Osteocyte (in vitro differentiated cells): ENCODE results near the gene VSIG10L2. TPM values are rescaled to one million over a fixed set of nuclear protein-coding genes. Genes with fewer than 3 reads are reported as not detected.
"Not testable (repeated sequence)": the region's sequence is repeated elsewhere in the genome, so short reads cannot be mapped to it uniquely, and the experiment has no call there.

Experiments
- DNase-seq: peaks from one replicate; pipeline ENCODE4 v3.0.0; 2021; ENCODE audit warnings: mixed read lengths; ENCODE audit not compliant: unreplicated experiment; ENCODE audit errors: extremely low spot score
- H3K27ac Mint-ChIP-seq: one replicate; pipeline ENCODE4 v1.8.0; 2021; ENCODE audit warnings: mild to moderate bottlenecking, mixed read lengths; ENCODE audit not compliant: unreplicated experiment
- H3K27me3 Mint-ChIP-seq: one replicate; pipeline ENCODE4 v1.8.0; 2021; ENCODE audit warnings: mixed read lengths; ENCODE audit not compliant: unreplicated experiment
- H3K36me3 Mint-ChIP-seq: one replicate; pipeline ENCODE4 v1.8.0; 2021; ENCODE audit warnings: mixed read lengths; ENCODE audit not compliant: unreplicated experiment
- H3K4me1 Mint-ChIP-seq: one replicate; pipeline ENCODE4 v1.8.0; 2021; ENCODE audit warnings: mixed read lengths; ENCODE audit not compliant: unreplicated experiment
- H3K4me3 Mint-ChIP-seq: one replicate; pipeline ENCODE4 v1.8.0; 2021; ENCODE audit warnings: mild to moderate bottlenecking, moderate library complexity, mixed read lengths; ENCODE audit not compliant: unreplicated experiment
- H3K9me3 Mint-ChIP-seq: one replicate; pipeline ENCODE4 v1.8.0; 2021; ENCODE audit warnings: mixed read lengths; ENCODE audit not compliant: unreplicated experiment
- CTCF ChIP-seq: fragments of 200-600 bp; sonication (generic); IDR thresholded peaks from 2 replicates; pipeline ENCODE4 v1.5.0; 2021; ENCODE audit warnings: antibody characterized with exemption, mild to moderate bottlenecking, moderate library complexity
- total RNA-seq: library from RNA; stranded (reverse); gene quantifications from 2 replicates; pipeline ENCODE4 v1.2.1, GENCODE V29; 2021

Gene VSIG10L2
- total RNA-seq, 1 donor from 2014 or later, result not detected

- Mint-ChIP-seq H3K27ac (no peak overlapping the region), H3K9me3 (no peaks in the 10 kb centered on the region), H3K27me3 (no peaks in the 10 kb centered on the region), H3K36me3 (peaks cover 19% of the 10 kb centered on the region), H3K4me1 (peaks cover 27% of the 10 kb centered on the region), H3K4me3 (no peak overlapping the region)
- TF ChIP-seq CTCF, result no peak
- DNase-seq, result no peak
Observed at GRCh38 chr11:125980436-125980835, 34.6 kb downstream of the VSIG10L2 start.

DNA sequence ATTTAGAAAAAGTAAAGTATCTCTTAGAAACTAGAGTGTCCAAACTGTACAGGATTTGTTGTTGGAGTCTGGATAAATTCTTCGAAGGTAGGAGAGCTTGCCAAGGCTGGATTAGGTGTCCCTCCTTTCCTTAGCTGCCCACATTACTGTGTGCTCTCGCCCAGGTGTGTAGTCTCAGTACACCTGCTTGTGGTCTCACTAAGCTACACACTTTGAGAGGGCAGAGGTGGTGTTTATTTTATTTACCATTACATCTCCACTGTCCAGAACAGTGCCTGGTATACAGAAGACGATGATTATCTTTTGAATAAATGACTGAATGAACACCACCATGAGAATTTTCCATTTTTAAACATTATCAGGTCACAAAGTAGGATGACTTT, 36.5 kb downstream of the VSIG10L2 start:
- H3K9me3 Mint-ChIP-seq, result no peaks in the 10 kb centered on the region
- H3K4me1 Mint-ChIP-seq, result peaks cover 27% of the 10 kb centered on the region
- peaks cover 21% of the 10 kb centered on the region for H3K36me3 Mint-ChIP-seq
- no peak overlapping the region for H3K27ac Mint-ChIP-seq
- no peak for DNase-seq
- no peak for TF ChIP-seq CTCF
- H3K27me3 Mint-ChIP-seq, result no peaks in the 10 kb centered on the region
- H3K4me3 Mint-ChIP-seq, result no peak overlapping the region

DNA sequence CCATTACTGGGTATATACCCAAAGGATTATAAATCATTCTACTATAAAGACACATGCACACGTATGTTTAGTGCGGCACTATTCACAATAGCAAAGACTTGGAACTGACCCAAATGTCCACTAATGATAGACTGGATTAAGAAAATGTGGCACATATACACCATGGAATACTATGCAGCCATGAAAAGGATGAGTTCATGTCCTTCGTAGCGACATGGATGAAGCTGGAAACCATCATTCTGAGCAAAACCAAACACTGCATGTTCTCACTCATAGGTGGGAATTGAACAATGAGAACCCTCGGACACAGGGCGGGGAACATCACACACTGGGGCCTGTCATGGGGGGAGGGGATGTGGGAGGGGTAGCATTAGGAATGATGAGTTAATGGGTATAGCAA, 40.1 kb downstream of the VSIG10L2 start:
- not testable (repeated sequence) for DNase-seq, H3K27me3 Mint-ChIP-seq, H3K9me3 Mint-ChIP-seq, H3K4me3 Mint-ChIP-seq, H3K27ac Mint-ChIP-seq
- Mint-ChIP-seq H3K4me1 (peaks cover 21% of the 10 kb centered on the region), H3K36me3 (peaks cover 20% of the 10 kb centered on the region)

- Mint-ChIP-seq H3K9me3 (no peaks in the 10 kb centered on the region), H3K4me1 (peaks cover 23% of the 10 kb centered on the region), H3K27me3 (no peaks in the 10 kb centered on the region), H3K27ac (no peak overlapping the region), H3K36me3 (peaks cover 23% of the 10 kb centered on the region), H3K4me3 (no peak overlapping the region)
- TF ChIP-seq CTCF, result no peak
- no peak for DNase-seq
Observed at GRCh38 chr11:125987066-125987641, 41.3 kb downstream of the VSIG10L2 start.

DNA sequence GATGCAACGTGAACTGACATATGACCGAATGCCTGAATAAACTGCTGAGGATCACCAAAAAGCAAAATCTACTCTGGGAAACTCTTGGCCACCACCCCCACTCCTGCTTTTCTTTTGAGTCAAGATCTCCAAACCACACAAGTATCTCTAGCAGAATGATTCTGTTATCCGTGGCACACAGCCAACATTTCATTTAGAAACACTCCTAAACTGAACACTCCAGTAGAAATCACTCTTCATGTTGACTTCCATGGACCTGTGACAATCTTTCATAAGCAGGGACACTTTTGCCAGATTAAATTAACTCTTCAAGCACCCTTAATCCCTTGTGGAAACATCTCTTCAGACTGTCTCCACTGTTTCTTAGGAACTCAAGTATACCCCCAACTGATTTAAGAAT, 44.4 kb downstream of the VSIG10L2 start:
- DNase-seq, result no peak
- H3K27me3 Mint-ChIP-seq, result peaks cover 3% of the 10 kb centered on the region
- peaks cover 15% of the 10 kb centered on the region for H3K4me1 Mint-ChIP-seq
- H3K9me3 Mint-ChIP-seq, result no peaks in the 10 kb centered on the region
- no peak overlapping the region for H3K4me3 Mint-ChIP-seq
- peaks cover 26% of the 10 kb centered on the region for H3K36me3 Mint-ChIP-seq
- no peak for TF ChIP-seq CTCF
- peak overlapping the region; percentile 0 for H3K27ac Mint-ChIP-seq

DNA sequence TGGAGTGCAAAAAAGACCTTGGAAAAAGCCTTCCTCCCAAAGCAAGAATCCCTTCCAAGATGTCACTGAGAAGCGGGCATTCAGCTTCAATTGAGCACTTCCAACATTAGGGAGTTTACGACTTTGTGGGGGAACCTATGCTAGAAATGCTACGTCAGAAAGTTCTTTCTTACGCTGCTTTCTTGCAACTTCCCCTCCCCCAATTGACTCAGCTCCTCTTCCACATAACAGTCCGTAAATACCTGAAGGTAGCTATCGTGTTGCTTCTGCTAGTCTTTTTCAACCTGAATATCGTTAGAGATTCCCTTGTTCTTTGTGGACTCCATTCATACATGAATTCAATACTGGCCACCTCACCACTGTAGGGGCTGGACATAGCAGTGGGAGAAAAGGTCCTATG, 47.0 kb downstream of the VSIG10L2 start:
- Mint-ChIP-seq H3K9me3 (no peaks in the 10 kb centered on the region), H3K4me3 (no peak overlapping the region), H3K36me3 (peaks cover 27% of the 10 kb centered on the region), H3K27me3 (peaks cover 3% of the 10 kb centered on the region), H3K27ac (no peak overlapping the region), H3K4me1 (peaks cover 15% of the 10 kb centered on the region)
- TF ChIP-seq CTCF, result no peak
- no peak for DNase-seq
